GM19043 (cell line): ENCODE results near the gene CDC42SE1.

Experiments
- ATAC-seq: cut with Tn5 transposase; IDR thresholded peaks from one replicate; pipeline ENCODE4 v1.9.1; 2021; ENCODE audit warnings: low read depth; ENCODE audit not compliant: unreplicated experiment

CDC42SE1 gene

DNA sequence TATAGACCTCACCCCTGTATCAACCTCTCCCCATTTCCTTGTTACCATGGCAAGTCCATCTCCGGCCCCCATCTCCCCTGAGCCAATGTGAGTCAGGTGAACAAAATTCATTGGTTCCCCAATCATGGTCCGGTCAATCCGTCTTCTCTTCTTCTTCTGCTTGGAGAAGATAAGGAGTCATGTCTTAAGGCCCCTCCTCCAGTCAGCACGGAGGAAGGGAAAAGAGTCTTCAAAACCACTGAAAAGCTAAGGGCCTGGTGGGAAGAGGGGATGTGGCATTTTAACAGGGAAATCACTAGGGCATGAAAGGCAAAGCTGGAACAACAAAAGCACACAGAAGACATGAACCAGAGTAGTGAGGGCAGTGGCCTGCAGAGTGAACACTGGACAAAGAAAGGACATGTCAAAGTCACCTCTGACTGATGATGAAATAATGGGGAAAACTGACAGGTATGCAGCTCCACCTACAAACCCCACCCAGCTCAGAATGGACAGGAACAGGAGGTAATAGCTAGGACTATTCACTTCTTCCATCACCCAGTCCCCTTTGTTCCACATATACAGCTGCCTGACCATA lies 4.4 kb downstream of the CDC42SE1 start:
- no peak for ATAC-seq

GRCh38 chr1:151051356-151052009 lies 7.9 kb downstream of the CDC42SE1 start:
- ATAC-seq = no peak

DNA sequence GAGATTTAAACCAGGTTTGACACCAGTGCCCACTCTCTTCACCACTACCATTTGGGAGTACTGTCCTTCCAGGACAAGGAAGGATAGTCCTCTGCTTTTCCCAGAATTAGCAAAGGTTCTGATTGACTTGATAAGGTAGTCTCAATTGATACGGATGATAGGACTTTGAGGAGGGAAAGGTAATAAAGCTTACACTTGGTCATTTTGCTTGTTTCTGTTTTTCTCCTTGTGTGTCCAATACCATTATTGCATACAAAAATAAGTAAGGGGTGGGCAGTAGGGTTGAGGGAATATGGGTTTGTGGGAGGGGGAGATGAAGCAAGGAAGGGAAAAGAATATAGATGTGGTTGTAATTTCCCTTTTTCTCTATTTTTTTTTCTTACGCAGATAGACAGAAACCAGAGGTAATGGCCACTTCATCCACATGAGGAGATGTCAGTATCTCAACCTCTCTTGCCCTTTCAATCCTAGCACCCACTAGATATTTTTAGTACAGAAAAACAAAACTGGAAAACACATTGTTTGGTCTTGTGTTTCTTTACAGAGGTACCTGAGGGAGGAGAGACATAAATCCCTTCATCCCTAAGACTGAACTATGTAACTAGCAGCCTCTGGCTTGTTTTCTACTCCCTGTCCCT lies 9.3 kb downstream of the CDC42SE1 start:
- ATAC-seq = no peak

DNA sequence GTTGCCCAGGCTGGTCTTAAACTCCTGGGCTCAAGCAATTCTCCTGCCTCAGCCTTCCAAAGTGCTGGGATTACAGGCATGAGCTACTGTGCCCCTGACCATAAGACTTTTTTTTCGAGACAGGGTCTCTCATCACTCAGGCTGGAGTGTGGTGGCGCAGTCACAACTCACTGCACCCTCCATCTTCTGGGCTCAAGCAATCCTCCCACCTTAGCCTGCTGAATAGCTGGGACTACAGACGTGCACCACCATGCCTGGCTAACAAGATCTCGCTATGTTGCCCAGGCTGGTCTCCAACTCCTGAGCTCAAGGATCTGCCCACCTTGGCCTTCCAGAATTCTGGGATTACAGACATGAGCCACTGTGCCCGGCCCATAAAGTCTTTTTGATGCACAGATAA lies 10.0 kb downstream of the CDC42SE1 start:
- ATAC-seq = no peak

GRCh38 chr1:151048645-151049032 lies 10.8 kb downstream of the CDC42SE1 start:
- ATAC-seq = no peak

- peak; percentile 57 for ATAC-seq
Observed at GRCh38 chr1:151047925-151048644, 11.3 kb downstream of the CDC42SE1 start.

DNA sequence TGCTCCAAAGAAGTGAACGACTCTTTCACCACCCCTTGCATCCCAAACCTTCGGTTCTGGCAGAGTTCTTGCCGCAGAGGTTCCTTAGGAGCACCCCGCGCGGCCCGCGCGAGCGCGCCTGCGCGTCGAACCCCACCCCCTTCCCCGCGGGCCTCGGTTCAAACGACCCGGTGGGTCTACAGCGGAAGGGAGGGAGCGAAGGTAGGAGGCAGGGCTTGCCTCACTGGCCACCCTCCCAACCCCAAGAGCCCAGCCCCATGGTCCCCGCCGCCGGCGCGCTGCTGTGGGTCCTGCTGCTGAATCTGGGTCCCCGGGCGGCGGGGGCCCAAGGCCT lies 11.9 kb downstream of the CDC42SE1 start, which contains the start of gene C1orf56:
Gene C1orf56 (plus strand): TSS at position 161 of the 334 bp plus-strand sequence. CDS start 97 bp downstream, at position 258.
- peak; percentile 49 for ATAC-seq

- no peak for ATAC-seq
Observed at GRCh38 chr1:151043163-151043562, 16.3 kb downstream of the CDC42SE1 start.

- ATAC-seq = no peak
Observed at GRCh38 chr1:151039521-151039920, 19.9 kb downstream of the CDC42SE1 start.

GRCh38 chr1:151037032-151037431 lies 22.4 kb downstream of the CDC42SE1 start:
- ATAC-seq = no peak

DNA sequence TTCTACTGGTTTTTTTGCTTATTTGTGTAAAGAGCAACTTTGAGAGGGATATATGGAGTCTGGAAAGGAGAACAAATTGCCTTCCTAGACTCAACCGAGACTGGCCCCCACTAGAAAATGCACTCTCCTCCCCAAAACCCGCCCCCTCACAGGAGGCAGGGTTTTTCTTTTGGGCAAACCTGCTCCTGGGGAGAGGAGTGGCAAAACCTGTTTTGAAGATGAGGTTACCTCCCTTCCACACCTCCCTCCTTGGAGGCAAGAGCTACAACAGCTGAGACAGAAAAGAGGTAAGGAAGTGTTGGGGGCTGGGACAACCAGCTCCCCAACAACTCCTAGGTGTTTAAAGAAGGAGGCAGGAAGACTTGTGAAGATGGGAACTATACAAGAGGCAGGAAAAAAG lies 23.1 kb downstream of the CDC42SE1 start, which contains the start of gene BNIPL:
Gene BNIPL (plus strand): TSS at position 231 of the 400 bp plus-strand sequence. CDS start 140 bp downstream, at position 371.
- no peak for ATAC-seq

DNA sequence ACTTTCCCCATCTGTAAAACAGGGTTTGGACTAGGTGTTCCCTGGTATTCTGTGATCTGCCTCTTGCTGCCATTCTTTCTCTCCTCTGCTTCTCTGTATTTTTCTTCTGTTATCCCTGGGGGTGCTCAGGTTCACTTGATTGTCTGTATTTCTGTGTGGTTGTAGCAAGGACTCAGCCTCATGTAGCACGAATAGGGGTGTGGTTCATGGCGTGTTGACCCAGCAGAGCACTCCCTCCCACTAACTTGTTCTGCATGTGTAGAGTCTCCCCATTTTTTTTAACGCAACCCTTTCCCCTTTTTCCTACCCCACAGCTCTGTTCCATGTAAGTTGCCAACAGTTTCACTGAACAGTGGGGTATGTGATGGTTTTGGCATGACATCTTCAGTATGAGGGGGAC lies 24.3 kb downstream of the CDC42SE1 start:
- no peak for ATAC-seq

DNA sequence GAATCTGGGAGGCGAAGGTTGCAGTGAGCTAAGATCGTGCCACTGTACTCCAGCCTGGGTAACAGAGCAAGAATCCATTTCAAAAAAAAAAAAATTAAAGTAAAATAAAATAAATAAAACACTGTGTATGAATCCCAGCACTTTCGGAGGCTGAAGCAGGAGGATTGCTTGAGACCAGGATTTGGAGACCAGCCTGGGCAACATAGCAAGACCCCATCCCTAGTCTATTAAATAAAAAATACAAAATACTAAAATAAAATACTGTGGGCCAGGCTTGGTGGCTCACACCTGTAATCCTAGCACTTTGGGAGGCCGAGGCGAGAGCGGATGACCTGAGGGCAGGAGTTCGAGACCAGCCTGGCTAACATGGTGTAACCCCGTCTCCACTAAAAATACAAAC lies 27.3 kb downstream of the CDC42SE1 start:
- no peak for ATAC-seq

DNA sequence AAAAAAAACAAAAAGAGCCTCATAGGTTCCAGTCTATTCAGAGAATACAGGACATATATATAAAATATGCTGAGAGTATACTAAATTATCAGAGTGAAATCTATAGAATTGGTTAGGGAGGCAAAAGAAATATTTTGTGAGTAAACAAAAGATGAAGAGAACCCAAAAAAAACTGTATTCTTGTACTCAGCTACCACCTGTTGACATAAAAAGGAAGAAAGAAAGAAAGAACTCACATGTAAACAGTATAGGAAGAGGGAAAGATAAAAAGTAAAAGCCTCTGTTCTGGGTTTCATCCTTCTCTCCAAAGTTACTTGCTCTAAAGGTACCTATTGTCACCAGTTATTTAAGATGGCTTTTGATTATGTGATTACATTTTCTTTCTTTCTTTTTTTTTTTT lies 33.0 kb downstream of the CDC42SE1 start:
- ATAC-seq = no peak

GRCh38 chr1:151024540-151025146 lies 34.8 kb downstream of the CDC42SE1 start:
- ATAC-seq = peak; percentile 47

DNA sequence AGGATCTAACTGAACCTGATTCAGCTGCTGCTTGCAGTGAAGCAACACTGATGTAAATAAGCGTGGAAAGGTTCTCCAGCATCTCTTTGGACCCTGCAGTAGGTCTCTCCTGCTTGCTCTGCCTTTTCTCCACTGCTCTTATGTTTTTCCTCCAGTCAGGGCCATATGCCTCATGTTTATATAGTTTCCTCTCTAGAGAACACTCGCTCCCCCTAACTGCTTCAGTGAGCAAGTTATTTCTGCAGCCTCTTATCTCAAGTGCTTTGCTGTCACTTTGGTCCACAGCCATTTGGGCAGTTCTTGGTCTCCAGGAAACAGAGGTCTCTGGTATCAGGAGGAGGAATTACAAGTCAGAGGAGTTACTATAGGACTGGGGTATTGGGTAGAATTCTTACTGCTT lies 45.9 kb downstream of the CDC42SE1 start:
- ATAC-seq = no peak

DNA sequence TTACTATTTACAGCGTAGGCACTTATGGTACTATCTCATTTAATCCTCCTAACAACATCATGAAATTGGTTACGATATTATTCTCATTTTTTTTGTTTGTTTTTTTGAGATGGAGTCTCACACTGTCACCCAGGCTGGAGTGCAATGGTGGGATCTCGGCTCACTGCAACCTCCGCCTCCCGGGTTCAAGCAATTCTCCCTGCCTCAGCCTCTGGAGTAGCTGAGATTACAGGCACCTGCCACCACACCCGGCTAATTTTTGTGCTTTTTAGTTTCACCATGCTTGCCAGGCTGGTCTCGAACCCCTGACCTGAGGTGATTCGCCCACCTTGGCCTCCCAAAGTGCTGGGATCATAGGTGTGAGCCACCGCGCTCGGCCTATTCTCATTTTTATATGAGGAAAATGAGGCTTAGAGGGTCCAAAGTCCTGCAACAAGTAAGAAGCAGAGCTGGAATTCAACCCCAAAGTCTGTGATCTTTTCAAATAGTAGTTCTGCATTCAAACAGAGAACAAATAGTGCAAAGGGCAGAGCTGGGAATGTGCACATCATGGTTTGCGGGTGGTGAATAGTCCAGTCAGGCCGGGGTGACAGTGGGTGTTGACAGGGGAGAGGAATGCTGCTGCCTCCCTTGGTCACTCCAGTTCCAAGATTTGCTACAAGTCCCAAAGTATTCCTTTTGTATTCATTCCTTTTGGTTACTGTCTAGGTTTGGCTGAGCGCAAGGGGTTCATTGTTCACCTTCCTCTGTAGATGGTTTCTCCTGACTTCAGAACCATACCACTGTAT lies 46.5 kb downstream of the CDC42SE1 start:
- no peak for ATAC-seq

DNA sequence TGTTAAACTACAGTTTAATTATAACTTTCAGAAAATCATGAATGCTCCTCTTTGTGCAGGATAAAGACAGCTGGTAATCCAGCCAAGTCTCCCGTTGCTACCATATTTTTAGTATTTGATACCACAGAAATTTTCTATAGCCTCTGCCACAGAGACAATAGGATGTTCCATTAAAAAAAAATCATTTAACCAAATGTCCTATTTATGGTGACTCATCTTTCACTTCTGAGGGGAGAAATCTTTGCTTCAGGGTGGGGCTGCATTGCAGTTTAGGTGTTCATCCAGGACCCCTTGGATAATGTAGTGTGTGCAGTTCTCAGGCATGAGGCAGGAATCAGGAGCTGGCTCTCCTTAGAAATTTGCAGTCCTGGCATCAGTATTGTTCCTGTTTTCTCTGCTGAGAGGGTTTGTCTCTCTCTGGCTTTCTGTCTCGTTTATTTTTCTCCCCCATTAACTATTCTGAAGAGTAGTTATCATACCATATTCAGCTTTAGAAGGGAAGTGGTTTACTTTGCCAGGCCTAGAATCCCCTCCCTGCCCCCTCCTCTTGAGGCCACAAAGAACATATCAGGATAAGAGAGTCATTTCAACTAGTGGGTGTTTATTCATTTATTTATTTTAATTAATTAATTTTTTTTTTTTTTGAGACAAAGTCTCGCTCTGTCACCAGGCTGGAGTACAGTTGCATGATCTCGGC lies 48.1 kb downstream of the CDC42SE1 start:
- no peak for ATAC-seq

DNA sequence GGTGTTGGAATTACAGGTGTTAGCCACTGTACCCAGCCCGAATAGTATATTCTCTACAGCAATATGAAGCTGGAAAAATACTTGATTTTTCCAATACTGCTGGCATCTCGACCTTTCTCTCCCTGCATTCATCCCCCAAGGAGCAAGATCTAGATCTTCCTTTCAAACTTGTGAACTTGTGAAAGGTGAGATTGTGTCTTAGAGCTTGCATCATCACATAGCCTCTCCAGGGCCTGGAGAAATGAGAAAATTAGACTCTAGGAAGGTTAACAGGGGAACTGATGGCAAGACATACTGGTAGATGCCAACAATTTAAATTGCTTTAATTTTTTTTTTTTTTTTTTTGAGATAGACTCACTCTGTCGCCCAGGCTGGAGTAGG lies 49.1 kb downstream of the CDC42SE1 start:
- ATAC-seq = no peak
